Measurements from ENCODE around the gene NEK6.

The NEK6 gene

DNA sequence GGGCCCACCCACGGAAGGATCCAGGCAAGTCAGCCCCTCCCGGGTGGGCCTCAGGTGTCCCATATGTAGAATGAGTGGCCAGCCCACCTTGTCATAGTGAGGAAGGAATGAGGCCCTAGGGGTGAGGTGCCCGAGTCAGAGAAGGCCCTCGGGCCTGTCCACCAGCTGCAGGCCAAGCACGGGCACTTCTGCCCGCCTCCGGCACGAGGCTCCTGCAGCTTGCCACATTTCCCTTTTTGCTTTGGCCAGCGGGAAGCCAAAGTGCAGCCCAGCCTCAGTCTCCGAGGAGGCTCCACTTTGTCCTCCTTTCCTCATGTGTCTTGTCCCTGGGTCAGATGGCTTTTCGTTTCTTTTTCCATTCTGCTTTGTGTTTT is 84.6 kb downstream of the NEK6 start:
- DNase-seq (ENCODE audit: low read depth, low spot score), result no peak
- H3K4me3 ChIP-seq (ENCODE audit: insufficient read length, low read depth), result no peak overlapping the region
- peaks cover 83% of the 10 kb centered on the region for H3K36me3 ChIP-seq (ENCODE audit: insufficient read depth, insufficient read length, low read length)
- peaks cover 29% of the 10 kb centered on the region for H3K4me1 ChIP-seq (ENCODE audit: insufficient read depth, insufficient read length)
- TF ChIP-seq SUZ12 (IDR thresholded peaks at IDR 0.05; ENCODE audit: extremely low read depth, insufficient read depth, insufficient read length) (no peak), YY1 (IDR thresholded peaks at IDR 0.05; ENCODE audit: insufficient read depth, insufficient read length) (no peak), ZNF274 (IDR thresholded peaks at IDR 0.05; ENCODE audit: low read depth, low read length) (no peak)
- peak overlapping the region; percentile 72 for H3K9ac ChIP-seq (ENCODE audit: insufficient read length, low read depth)
- peaks cover 6% of the 10 kb centered on the region; the same call in 1 of the 2 replicates for H3K9me3 ChIP-seq (ENCODE audit: insufficient read depth, low read length)
- H3K27me3 ChIP-seq (ENCODE audit: insufficient read depth, insufficient read length), result no peaks in the 10 kb centered on the region

GRCh38 chr9:124342776-124343485 is 85.2 kb downstream of the NEK6 start:
- peak overlapping the region; percentile 72 for H3K9ac ChIP-seq (ENCODE audit: insufficient read length, low read depth)
- H3K9me3 ChIP-seq (ENCODE audit: insufficient read depth, low read length), result 0 out of 2 replicates have a peak, but pooled peaks cover 1% of the 10 kb centered on the region
- no peak overlapping the region for H3K4me3 ChIP-seq (ENCODE audit: insufficient read length, low read depth)
- TF ChIP-seq ZNF274 (IDR thresholded peaks at IDR 0.05; ENCODE audit: low read depth, low read length) (no peak), SUZ12 (IDR thresholded peaks at IDR 0.05; ENCODE audit: extremely low read depth, insufficient read depth, insufficient read length) (no peak), YY1 (IDR thresholded peaks at IDR 0.05; ENCODE audit: insufficient read depth, insufficient read length) (no peak)
- peaks cover 83% of the 10 kb centered on the region for H3K36me3 ChIP-seq (ENCODE audit: insufficient read depth, insufficient read length, low read length)
- DNase-seq (ENCODE audit: low read depth, low spot score), result no peak
- no peaks in the 10 kb centered on the region for H3K27me3 ChIP-seq (ENCODE audit: insufficient read depth, insufficient read length)
- H3K4me1 ChIP-seq (ENCODE audit: insufficient read depth, insufficient read length), result peaks cover 29% of the 10 kb centered on the region

GRCh38 chr9:124343533-124344290 is 86.0 kb downstream of the NEK6 start:
- no peak for DNase-seq (ENCODE audit: low read depth, low spot score)
- no peak overlapping the region for H3K4me3 ChIP-seq (ENCODE audit: insufficient read length, low read depth)
- peaks cover 29% of the 10 kb centered on the region for H3K4me1 ChIP-seq (ENCODE audit: insufficient read depth, insufficient read length)
- no peaks in the 10 kb centered on the region for H3K27me3 ChIP-seq (ENCODE audit: insufficient read depth, insufficient read length)
- no peak overlapping the region for H3K9ac ChIP-seq (ENCODE audit: insufficient read length, low read depth)
- TF ChIP-seq YY1 (IDR thresholded peaks at IDR 0.05; ENCODE audit: insufficient read depth, insufficient read length), result no peak
- no peak for TF ChIP-seq ZNF274 (IDR thresholded peaks at IDR 0.05; ENCODE audit: low read depth, low read length)
- TF ChIP-seq SUZ12 (IDR thresholded peaks at IDR 0.05; ENCODE audit: extremely low read depth, insufficient read depth, insufficient read length), result no peak
- peaks cover 83% of the 10 kb centered on the region for H3K36me3 ChIP-seq (ENCODE audit: insufficient read depth, insufficient read length, low read length)
- no peaks in the 10 kb centered on the region for H3K9me3 ChIP-seq (ENCODE audit: insufficient read depth, low read length)

DNA sequence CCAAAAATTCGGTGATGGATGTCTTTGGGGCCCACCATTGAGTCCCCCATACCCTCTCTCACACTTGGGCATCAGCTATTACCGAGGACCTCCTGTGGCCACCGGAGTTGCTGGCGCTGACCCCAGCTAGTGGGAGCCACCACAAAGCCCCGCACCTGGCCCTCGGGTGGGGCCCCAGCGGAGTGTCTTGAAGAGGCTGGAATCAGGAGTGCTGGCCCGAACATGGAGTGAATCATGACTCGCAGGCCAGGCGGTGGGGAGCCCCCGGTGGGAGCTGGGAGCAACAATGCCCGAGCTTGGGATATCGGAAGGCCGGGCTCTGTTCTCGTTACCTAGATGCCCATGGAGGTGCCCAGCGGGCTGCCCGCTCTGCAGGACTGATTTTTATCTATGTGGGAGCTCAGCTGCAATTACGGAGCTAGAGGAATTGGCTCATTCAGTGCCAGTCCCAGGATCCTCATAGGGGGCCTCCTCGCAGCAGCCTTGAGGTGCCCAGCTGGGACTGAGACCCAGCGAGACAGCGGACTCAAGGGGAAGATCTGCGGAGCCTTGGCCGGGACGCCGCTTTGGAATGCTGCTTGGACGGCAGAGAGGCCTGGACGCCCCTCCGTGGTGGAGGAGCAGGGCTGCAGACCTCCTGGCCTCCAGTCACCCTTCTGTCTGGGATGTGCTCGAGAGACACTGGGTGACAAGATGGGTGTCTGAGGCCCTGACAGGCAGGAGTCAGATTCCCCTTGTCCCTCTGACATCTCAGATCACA is 86.7 kb downstream of the NEK6 start:
- H3K36me3 ChIP-seq (ENCODE audit: insufficient read depth, insufficient read length, low read length), result peaks cover 87% of the 10 kb centered on the region
- peaks cover 26% of the 10 kb centered on the region for H3K4me1 ChIP-seq (ENCODE audit: insufficient read depth, insufficient read length)
- no peak for TF ChIP-seq ZNF274 (IDR thresholded peaks at IDR 0.05; ENCODE audit: low read depth, low read length)
- no peak for TF ChIP-seq YY1 (IDR thresholded peaks at IDR 0.05; ENCODE audit: insufficient read depth, insufficient read length)
- no peak for TF ChIP-seq SUZ12 (IDR thresholded peaks at IDR 0.05; ENCODE audit: extremely low read depth, insufficient read depth, insufficient read length)
- no peak for DNase-seq (ENCODE audit: low read depth, low spot score)
- no peak overlapping the region for H3K9ac ChIP-seq (ENCODE audit: insufficient read length, low read depth)
- no peaks in the 10 kb centered on the region for H3K9me3 ChIP-seq (ENCODE audit: insufficient read depth, low read length)
- H3K27me3 ChIP-seq (ENCODE audit: insufficient read depth, insufficient read length), result no peaks in the 10 kb centered on the region
- H3K4me3 ChIP-seq (ENCODE audit: insufficient read length, low read depth), result no peak overlapping the region

- TF ChIP-seq YY1 (IDR thresholded peaks at IDR 0.05; ENCODE audit: insufficient read depth, insufficient read length), result no peak
- TF ChIP-seq ZNF274 (IDR thresholded peaks at IDR 0.05; ENCODE audit: low read depth, low read length), result no peak
- no peak for TF ChIP-seq SUZ12 (IDR thresholded peaks at IDR 0.05; ENCODE audit: extremely low read depth, insufficient read depth, insufficient read length)
- no peaks in the 10 kb centered on the region for H3K9me3 ChIP-seq (ENCODE audit: insufficient read depth, low read length)
- H3K4me3 ChIP-seq (ENCODE audit: insufficient read length, low read depth), result no peak overlapping the region
- DNase-seq (ENCODE audit: low read depth, low spot score), result no peak
- H3K9ac ChIP-seq (ENCODE audit: insufficient read length, low read depth), result no peak overlapping the region
- peaks cover 87% of the 10 kb centered on the region for H3K36me3 ChIP-seq (ENCODE audit: insufficient read depth, insufficient read length, low read length)
- H3K27me3 ChIP-seq (ENCODE audit: insufficient read depth, insufficient read length), result no peaks in the 10 kb centered on the region
- peaks cover 24% of the 10 kb centered on the region for H3K4me1 ChIP-seq (ENCODE audit: insufficient read depth, insufficient read length)
Measured at GRCh38 chr9:124345063-124345462, 87.3 kb downstream of the NEK6 start.

- Histone ChIP-seq H3K27me3 (ENCODE audit: insufficient read depth, insufficient read length) (no peaks in the 10 kb centered on the region), H3K4me1 (ENCODE audit: insufficient read depth, insufficient read length) (peaks cover 24% of the 10 kb centered on the region), H3K9me3 (ENCODE audit: insufficient read depth, low read length) (no peaks in the 10 kb centered on the region), H3K36me3 (ENCODE audit: insufficient read depth, insufficient read length, low read length) (peaks cover 87% of the 10 kb centered on the region), H3K4me3 (ENCODE audit: insufficient read length, low read depth) (no peak overlapping the region), H3K9ac (ENCODE audit: insufficient read length, low read depth) (no peak overlapping the region)
- no peak for DNase-seq (ENCODE audit: low read depth, low spot score)
- TF ChIP-seq ZNF274 (IDR thresholded peaks at IDR 0.05; ENCODE audit: low read depth, low read length) (no peak), SUZ12 (IDR thresholded peaks at IDR 0.05; ENCODE audit: extremely low read depth, insufficient read depth, insufficient read length) (no peak), YY1 (IDR thresholded peaks at IDR 0.05; ENCODE audit: insufficient read depth, insufficient read length) (no peak)
Measured at GRCh38 chr9:124345751-124346281, 88.1 kb downstream of the NEK6 start.

All from NT2/D1 (cell line).